Central memory CD4-positive, alpha-beta T cell (primary cell): ENCODE measurements around the gene SELENOS.

Experiments used
- DNase-seq: peaks from one replicate; pipeline ENCODE4 v3.0.0; 2022

SELENOS gene

GRCh38 chr15:101250873-101251829 is 26.1 kb downstream of the SELENOS start:
- peak; percentile 10 for DNase-seq

- no peak for DNase-seq
These were observed 26.9 kb downstream of the SELENOS start for GRCh38 chr15:101250341-101250831.

- DNase-seq, result no peak
These were observed 29.0 kb downstream of the SELENOS start for GRCh38 chr15:101248274-101248673.

GRCh38 chr15:101246824-101247745 is 30.2 kb downstream of the SELENOS start:
- DNase-seq, result no peak

- no peak for DNase-seq
These were observed 30.9 kb downstream of the SELENOS start for GRCh38 chr15:101246391-101246790.

- DNase-seq, result no peak
These were observed 32.2 kb downstream of the SELENOS start for GRCh38 chr15:101244889-101245668.

GRCh38 chr15:101244036-101244781 is 33.1 kb downstream of the SELENOS start:
- DNase-seq, result no peak

GRCh38 chr15:101243420-101243819 is 33.9 kb downstream of the SELENOS start:
- no peak for DNase-seq

- no peak for DNase-seq
These were observed 34.3 kb downstream of the SELENOS start for GRCh38 chr15:101242999-101243336.

GRCh38 chr15:101242160-101242998 is 34.9 kb downstream of the SELENOS start:
- peak; percentile 80 for DNase-seq

- no peak for DNase-seq
These were observed 36.9 kb downstream of the SELENOS start for GRCh38 chr15:101240358-101240757.

- no peak for DNase-seq
These were observed 37.6 kb downstream of the SELENOS start for GRCh38 chr15:101239724-101240136.

- DNase-seq, result no peak
These were observed 40.0 kb downstream of the SELENOS start for GRCh38 chr15:101237251-101237650.

GRCh38 chr15:101233651-101234280 is 43.5 kb downstream of the SELENOS start:
- no peak for DNase-seq

- no peak for DNase-seq
These were observed 44.6 kb downstream of the SELENOS start for GRCh38 chr15:101232677-101233076.

- DNase-seq, result no peak
These were observed 49.0 kb downstream of the SELENOS start for GRCh38 chr15:101228313-101228712.

- DNase-seq, result no peak
These were observed 51.6 kb downstream of the SELENOS start for GRCh38 chr15:101225658-101226057.
